Colonic mucosa (tissue), 4 donors: Measurements from ENCODE around the gene NHP2. TPM values are rescaled to one million over a fixed set of nuclear protein-coding genes. Genes with fewer than 3 reads are reported as not detected.

ENCODE experiments used
- DNase-seq: peaks from one replicate; pipeline ENCODE4 v3.0.0-alpha.2; 2020
- H3K27ac ChIP-seq: fragments of 200-600 bp; one replicate; pipeline ENCODE4 v1.8.0; 2021
- H3K27me3 ChIP-seq: fragments of 200-600 bp; one replicate; pipeline ENCODE4 v1.8.0; 2021
- H3K36me3 ChIP-seq: fragments of 200-600 bp; one replicate; pipeline ENCODE4 v1.8.0; 2021
- H3K4me1 ChIP-seq: fragments of 200-600 bp; one replicate; pipeline ENCODE4 v1.8.0; 2021; ENCODE audit warnings: mild to moderate bottlenecking
- H3K4me3 ChIP-seq: fragments of 200-600 bp; one replicate; pipeline ENCODE4 v1.8.0; 2021
- H3K9ac ChIP-seq, 2 donors: one replicate each; pipeline ENCODE4 v1.7.0; 2013; ENCODE audit warnings: control low read depth in 2 of 2, low read depth in 2 of 2, low read length in 2 of 2
- H3K9me3 ChIP-seq: fragments of 200-600 bp; one replicate; pipeline ENCODE4 v1.8.0; 2021
- CTCF ChIP-seq: fragments of 200-600 bp; IDR thresholded peaks from one replicate; pipeline ENCODE4 v1.8.0; 2022; ENCODE audit warnings: antibody characterized with exemption, mild to moderate bottlenecking
- intact Hi-C: fragments of 100-400 bp; cut with DNase I; formaldehyde crosslinking; loops from one replicate; pipeline ENCODE4 v1.14.1; 2022
- total RNA-seq, 2 donors: library from RNA; stranded (reverse); fragmentation: NEBNext Ultra II Directional in 1 of 2; extraction: Animal tissue kit (Norgen Biotek cat#: 25700) in 1 of 2; gene quantifications; one replicate each; pipeline ENCODE4 v1.2.1, GENCODE V29; 2021
- donor health status: healthy.
- donor health status: DM: no; HTN: no; CAD: no.
- donor health status: DM: no; HTN: no; CAD: no.

The NHP2 gene
- total RNA-seq, 2 donors from 2014 or later, result 64.8 to 182 TPM

GRCh38 chr5:178186427-178186826 lies 32.7 kb upstream of the NHP2 start:
- TF ChIP-seq CTCF, result no peak
- Histone ChIP-seq H3K9ac (no peak overlapping the region), H3K36me3 (no peaks in the 10 kb centered on the region), H3K27ac (no peak overlapping the region), H3K9me3 (no peaks in the 10 kb centered on the region), H3K27me3 (no peaks in the 10 kb centered on the region), H3K4me3 (no peak overlapping the region), H3K4me1 (no peaks in the 10 kb centered on the region)
- intact Hi-C loops, result no loop called here
- no peak for DNase-seq

- TF ChIP-seq CTCF, result no peak
- no peak for DNase-seq
- Histone ChIP-seq H3K27ac (no peak overlapping the region), H3K4me3 (no peak overlapping the region), H3K9ac (no peak overlapping the region), H3K4me1 (no peaks in the 10 kb centered on the region), H3K9me3 (no peaks in the 10 kb centered on the region), H3K27me3 (no peaks in the 10 kb centered on the region), H3K36me3 (no peaks in the 10 kb centered on the region)
- intact Hi-C loops, result no loop called here
Observed at GRCh38 chr5:178182158-178182876, 28.6 kb upstream of the NHP2 start.

- Histone ChIP-seq H3K36me3 (no peaks in the 10 kb centered on the region), H3K27ac (no peak overlapping the region), H3K9ac (no peak overlapping the region), H3K4me3 (no peak overlapping the region), H3K27me3 (no peaks in the 10 kb centered on the region), H3K9me3 (no peaks in the 10 kb centered on the region), H3K4me1 (no peaks in the 10 kb centered on the region)
- no peak for TF ChIP-seq CTCF
- DNase-seq, result no peak
- intact Hi-C loops, result no loop called here
Observed at GRCh38 chr5:178180141-178180863, 26.6 kb upstream of the NHP2 start.

DNA sequence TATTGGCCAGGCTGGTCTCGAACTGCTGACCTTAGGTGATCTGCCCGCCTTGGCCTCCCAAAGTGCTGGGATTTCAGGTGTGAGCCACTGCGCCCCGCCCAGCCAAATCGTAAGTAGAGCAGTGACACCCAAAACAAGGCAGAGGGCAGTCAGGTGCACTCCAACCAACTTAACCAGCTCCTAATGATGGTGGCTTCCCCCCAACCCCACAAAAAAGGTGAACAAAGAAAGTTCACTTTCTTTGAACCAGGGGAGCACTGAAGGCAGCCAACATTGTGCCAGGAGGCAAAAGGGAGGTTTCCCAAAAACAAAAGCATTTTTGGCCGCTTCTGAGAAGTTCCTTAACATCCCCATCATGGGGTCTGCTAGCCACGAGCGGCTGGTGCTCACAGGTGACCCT lies 23.9 kb upstream of the NHP2 start:
- Histone ChIP-seq H3K9me3 (no peaks in the 10 kb centered on the region), H3K9ac (no peak overlapping the region), H3K4me1 (no peaks in the 10 kb centered on the region), H3K27me3 (no peaks in the 10 kb centered on the region), H3K36me3 (no peaks in the 10 kb centered on the region), H3K27ac (no peak overlapping the region), H3K4me3 (no peak overlapping the region)
- DNase-seq, result no peak
- TF ChIP-seq CTCF, result no peak
- intact Hi-C loops, result no loop called here

- Histone ChIP-seq H3K9me3 (no peaks in the 10 kb centered on the region), H3K27me3 (no peaks in the 10 kb centered on the region), H3K4me3 (no peak overlapping the region), H3K4me1 (no peaks in the 10 kb centered on the region), H3K27ac (no peak overlapping the region), H3K9ac (no peak overlapping the region), H3K36me3 (no peaks in the 10 kb centered on the region)
- TF ChIP-seq CTCF, result no peak
- intact Hi-C loops, result no loop called here
- DNase-seq, result no peak
Observed at GRCh38 chr5:178176791-178177190, 23.1 kb upstream of the NHP2 start.
